Activated CD8-positive, alpha-beta memory T cell treated with anti-CD3 and anti-CD28 coated beads, Interleukin-2, amount 50 U/mL, for 1 hour (primary cell): ENCODE results near the gene RIPK1.
"Not testable (repeated sequence)": the region's sequence is repeated elsewhere in the genome, so short reads cannot be mapped to it uniquely, and the experiment has no call there.

Experiments
- DNase-seq: peaks from one replicate; pipeline ENCODE4 v3.0.0-alpha.2; 2020; ENCODE audit errors: extremely low read depth

RIPK1 gene

DNA sequence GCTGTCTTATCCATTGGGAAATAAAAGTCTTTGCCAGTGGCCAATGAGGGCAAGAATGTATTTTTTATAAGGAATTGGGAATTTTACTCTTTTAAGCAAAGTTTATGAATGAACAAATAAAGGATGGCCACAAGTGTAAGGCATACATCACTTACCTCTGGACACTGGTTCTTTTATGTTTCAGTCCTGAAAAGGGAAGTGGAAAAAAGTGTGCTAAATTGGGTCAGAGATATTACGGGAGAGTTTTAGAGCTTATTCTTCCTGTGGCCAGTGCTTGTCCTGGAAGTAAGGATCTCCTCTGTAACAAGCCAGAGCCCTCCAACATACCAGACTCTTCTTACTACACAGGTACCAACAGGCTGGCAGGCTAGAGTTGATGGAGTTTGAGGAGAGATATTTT is 22.5 kb upstream of the RIPK1 start:
- no peak for DNase-seq

DNA sequence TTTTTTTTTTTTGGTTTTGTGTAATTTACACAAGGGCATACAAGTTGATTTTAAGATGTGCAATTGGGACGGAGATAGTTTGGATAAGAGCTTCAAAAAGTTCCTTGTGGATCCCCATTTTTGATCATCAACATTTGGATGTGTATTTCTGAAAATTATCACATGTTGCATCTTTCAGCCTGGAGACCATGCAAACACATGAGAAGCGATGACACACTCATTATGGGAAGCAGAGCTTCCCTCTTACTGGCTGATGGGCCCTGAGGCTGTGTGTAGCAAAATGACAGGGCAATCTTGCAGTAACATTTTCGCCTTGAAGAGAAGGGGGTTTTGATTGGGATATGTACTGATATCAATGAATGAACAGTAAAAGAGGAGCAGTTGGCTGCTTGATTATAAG is 22.0 kb upstream of the RIPK1 start:
- DNase-seq = no peak

DNA sequence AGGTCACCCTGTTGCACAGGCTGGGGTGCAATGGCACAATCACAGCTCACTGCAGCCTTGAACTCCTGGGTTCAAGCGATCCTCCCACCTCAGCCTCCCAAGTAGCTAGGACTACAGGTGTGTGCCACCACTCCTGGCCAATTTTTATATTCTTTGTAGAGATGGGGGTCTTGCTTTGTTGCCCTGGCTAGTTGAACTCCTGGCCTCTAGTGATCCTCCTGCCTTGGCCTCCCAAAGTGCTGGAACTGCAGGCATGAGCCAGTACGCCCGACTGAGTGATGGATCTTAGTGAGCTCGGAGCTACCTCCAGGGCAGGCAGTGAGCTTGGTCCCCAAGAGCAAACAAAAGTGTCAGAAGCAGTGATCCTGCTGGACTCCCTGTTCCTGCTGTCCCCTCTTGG is 20.3 kb upstream of the RIPK1 start:
- DNase-seq = not testable (repeated sequence)

DNA sequence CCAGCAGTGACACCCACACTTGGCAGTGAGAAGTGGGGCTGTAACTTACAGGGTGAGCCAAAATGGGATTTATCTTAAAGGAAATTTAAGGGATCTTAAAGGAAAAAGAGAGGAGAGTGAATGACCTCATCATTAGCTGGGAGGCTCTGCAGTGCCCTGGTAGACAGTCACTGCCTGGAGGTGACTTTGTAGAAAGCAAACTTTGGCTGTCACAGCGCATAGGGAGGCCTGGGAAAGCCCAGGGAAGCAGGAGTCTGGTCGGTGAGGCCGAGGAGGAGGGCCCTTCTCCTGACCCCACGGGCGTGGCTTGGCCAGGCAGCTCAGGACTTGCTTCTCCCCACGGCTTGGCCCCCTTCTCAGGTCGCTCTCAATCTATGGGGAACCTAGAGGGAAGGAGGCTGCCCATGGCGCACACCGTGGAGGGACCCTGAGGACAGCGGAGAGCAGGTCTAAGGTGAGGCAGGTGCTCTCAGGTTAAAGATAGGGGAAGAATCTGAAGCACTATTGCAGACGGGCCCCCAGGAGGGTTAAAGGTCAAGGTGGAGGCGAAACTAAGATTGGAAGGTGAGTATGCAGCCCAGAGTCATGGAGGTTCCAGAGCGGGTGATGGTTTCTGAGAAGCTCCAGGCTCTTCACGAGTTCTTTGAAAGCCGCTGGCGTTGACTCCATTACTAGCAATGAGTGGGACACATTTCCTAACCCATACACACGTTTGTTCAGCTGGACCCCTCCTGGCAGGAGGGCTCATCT is 15.6 kb upstream of the RIPK1 start:
- DNase-seq = no peak

DNA sequence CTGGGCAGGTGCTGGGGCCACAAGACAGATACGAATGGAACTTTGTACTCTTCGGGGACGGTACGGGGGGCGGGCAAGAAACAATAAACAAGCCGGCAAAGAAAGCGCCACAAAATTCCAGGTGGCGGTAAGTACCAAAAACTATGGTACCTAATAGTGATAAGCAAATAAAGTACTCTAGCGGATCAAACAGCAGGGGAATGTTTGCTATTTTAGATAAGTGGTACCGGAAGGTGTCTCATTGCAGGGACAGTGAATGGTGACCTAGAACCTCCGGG is 15.1 kb upstream of the RIPK1 start:
- no peak for DNase-seq

DNA sequence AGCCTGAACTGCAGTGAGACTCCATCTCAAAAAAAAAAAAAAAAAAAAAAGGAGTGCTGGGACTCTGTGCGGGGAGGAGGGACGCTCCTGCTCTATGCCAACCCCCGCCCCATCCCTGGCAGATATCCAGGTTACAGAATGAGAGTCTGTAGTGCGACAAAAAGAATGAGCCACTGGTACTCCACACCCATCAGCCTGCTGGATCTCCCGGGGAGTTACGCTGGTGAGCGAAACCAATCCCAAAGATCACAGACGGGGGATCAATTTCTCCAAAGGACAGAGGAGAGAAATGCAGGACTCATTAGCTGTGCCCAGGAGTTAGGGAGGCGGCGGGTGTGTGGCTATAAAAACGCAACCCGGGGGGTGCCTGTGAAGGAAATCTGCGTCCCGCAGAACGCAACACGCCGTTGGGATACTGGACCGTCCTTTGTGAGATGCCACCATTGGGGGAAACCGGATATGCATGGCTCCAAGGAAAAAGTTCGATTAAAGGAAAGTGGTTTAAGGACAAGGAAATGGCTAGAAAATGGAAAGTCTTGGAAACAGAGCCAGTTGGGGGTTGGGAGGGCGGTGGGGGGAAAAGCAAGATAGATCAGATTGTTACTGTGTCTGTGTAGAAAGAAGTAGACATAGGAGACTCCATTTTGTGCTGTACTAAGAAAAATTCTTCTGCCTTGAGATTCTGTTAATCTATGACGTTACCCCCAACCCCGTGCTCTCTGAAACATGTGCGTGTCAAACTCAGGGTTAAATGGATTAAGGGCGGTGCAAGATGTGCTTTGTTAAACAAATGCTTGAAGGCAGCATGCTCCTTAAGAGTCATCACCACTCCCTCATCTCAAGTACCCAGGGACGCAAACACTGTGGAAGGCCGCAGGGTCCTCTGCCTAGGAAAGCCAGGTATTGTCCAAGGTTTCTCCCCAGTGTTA is 13.8 kb upstream of the RIPK1 start:
- DNase-seq = not testable (repeated sequence)

DNA sequence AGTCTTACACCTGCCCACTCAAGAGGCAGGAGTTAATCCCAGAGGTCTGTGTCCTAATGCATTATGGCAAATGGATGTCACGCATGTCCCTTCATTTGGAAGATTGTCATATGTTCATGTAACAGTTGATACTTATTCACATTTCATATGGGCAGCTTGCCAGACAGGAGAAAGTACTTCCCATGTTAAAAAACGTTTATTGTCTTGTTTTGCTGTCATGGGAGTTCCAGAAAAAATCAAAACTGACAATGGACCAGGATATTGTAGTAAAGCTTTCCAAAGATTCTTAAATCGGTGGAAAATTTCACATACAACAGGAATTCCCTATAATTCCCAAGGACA is 13.2 kb upstream of the RIPK1 start:
- not testable (repeated sequence) for DNase-seq

DNA sequence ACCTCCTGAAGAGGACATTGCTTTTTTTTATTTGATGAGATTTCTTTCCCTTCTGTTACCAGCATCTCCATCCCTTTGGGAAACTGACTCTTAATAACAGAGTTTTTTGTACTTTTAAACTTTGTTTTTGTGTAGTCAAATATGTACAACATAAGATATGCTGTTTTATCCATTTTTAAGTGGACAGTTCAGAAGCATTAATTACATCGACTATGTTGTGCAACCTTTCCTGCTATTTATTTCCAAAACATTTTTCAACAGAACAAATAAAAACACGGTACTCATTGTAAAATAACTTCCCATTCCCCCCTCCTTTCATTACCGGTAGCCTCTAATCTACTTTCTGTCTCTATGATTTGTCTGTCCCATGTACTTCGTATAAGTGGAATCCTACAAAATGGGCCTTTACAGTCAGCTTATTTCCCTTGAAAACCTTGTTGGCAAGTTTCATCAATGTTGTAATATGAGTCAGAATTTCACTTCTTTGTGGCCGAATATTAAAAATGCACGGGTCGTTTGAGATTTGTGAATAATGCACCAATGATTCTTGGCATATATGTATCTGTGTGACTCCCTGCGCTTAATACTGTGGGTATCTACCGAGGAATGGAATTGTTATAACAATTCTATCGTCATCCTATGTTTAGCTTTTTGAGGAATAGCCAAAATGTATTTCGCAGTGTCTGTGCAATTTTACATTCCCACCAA is 11.1 kb upstream of the RIPK1 start:
- no peak for DNase-seq

DNA sequence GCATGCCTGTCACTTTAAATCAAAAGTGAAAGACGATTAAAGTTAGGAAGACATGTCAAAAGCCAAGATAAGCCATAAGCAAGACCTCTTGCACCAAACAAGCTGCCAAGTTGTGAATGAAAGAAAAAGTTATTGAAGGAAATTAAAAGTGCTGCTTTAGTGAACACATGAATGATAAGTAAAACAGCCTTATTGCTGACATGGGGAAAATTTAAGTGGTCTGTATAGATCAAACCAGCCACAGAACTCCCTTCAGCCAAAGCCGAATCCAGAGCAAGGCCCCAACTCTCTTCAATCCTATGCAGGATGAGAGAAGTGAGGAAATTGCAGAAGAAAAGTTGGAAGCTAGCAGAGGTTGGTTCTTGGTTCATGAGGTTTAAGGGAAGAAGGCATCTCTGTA is 9.3 kb upstream of the RIPK1 start:
- no peak for DNase-seq

DNA sequence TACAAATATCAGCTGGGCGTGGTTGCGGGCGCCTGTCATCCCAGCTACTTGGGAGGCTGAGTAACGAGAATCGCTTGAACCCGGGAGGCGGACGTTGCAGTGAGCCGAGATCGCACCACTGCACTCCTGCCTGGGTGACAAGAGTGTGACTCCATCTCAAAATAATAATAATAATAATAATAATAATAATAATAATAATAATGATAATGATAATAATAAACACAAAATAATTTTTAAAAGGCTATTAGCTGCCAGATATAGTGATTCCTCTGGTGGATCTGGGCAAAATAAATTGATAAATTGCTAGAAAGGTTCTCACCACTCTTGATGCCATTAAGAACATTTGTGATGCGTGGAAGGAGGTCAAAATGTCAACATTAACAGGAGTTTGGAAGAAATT is 8.2 kb upstream of the RIPK1 start:
- not testable (repeated sequence) for DNase-seq

DNA sequence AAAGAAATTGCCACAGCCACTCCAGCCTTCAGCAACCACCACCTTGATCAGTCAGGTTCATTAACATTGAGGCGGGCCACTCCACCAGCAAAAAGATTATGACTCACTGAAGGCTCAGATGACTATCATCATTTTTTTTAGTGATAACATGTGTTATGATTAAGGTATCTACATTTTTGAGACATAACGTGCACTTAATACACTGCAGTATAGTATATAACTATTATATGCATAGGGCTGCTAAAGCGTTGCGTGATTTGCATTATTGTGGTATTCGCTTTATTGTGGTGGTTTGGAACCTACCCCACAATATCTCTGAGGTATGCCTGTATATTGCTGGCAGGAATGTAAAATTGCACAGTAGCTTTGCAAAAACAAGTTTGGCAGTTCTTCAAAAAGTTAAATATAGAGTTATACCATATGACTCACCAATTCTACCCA is 6.8 kb upstream of the RIPK1 start:
- no peak for DNase-seq

DNA sequence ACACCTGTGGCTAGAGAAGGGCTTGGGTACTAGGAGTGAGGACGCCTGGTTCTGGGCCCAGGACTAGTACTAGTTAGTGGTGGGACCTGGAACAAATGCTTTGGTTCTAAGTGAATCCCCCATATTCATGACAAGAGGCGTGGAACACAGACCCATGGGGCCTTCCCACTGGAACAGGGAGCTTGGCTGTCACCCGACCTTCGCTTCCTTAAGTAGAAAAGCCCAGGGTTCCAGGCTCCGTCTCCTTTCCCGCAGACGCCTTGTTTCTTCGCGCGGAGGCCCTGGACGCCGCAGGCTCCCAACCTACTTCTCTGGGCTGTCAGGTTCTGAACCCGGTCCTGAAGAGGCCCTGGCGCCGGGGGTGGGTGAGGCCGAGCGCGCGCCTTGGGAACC is 5.0 kb upstream of the RIPK1 start:
- DNase-seq = not testable (repeated sequence)

DNA sequence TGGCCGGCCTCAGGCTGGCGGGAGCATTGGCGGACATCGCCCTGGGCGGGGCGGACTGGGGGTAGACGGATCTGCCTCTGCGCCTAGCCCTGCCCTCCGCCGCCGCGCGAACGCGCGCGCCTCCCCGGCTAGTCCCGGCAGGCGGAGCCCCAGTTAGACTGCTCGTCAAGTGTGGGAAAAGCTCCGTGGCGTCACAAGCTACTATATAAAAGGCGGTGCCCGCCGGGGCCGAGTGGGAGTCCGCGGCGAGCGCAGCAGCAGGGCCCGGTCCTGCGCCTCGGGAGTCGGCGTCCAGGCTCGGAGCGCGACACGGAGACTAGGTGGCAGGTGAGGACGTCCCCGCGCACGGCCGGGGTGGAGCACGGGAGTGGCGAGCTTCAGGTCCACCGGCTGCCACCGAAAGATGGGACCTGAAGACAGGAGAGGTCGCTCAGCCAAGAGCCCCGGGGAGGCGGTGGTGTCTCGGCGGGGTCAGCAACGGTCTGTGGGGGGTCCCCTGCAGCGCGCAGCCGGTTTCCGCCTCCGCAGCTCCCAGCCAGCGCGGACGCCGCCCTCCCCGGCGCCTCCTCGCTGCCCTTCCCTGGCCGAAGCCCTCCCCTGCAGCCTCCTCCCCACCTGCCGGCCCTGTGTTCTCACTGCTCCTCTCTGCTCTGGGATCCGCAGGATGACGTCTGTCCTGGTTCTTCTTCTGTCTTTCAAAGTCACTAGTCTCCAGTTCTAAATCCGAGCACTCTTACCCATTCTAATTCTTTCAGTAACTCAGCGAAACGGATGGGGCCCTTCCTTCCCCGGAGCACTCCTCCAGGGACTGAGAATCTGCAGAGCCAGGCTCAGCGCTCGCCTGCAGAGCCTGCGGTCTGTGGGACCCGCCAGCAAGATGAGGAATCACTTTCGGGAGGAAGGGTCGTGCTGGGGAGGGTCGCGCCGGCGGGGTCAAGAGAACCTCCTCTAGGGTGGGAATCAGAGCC is 4.3 kb upstream of the RIPK1 start:
- peak; percentile 76 for DNase-seq

DNA sequence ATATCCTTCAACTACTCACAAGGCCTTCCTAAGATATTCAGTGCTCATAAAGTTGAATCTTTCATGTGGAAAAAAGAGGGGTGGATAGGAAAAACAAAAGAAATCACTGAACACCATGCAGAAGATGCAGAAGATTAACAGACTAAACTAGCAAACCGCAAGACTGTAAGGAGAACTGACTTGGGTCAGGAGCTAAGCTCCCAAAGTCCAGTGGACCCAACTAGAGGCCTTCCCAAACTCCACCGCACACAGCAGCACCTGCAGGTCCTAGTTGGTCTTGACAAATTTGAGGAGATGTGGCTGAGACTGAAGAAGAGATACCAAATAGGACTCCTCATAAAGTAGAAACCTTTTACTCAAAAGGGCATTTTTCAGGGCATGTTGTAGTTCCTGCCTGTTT is 3.3 kb downstream of the RIPK1 start:
- no peak for DNase-seq

DNA sequence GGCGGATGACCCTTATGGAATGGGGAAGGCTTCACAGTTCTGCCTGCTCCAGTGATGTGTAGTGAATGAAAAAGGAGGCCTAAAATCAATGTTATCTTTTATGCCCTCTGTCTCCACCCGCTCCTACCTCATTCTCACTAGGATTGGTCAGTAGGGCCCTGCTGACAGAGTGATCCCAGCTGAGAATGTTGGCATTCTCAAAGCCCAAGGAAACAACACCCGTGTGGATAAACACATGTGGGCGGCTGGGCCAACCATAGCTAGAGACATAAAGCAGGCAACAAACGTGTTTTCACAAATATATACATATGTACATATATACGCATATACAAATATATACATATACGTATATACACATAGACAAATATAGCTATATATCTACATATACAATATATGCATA is 4.5 kb downstream of the RIPK1 start:
- DNase-seq = no peak

DNA sequence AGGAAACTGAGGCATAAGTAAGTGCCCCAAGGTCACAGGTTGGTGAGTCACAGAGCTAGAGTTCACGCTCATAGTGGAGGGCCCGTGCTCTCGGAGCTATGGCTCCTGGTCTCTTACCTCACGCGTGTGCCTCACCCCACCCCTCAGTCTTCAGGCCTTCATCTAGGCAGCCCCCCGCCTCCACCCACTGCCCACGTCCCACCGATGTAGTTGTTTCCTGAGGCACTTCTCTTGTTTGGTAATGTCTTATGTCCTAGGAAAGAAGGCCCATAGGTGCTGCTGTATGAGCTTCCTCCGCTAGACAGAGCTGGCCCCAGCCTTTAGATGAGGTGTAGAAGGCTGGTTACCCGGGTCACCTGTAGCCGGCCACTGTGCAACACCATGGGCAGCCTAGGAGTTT is 5.1 kb downstream of the RIPK1 start:
- no peak for DNase-seq

DNA sequence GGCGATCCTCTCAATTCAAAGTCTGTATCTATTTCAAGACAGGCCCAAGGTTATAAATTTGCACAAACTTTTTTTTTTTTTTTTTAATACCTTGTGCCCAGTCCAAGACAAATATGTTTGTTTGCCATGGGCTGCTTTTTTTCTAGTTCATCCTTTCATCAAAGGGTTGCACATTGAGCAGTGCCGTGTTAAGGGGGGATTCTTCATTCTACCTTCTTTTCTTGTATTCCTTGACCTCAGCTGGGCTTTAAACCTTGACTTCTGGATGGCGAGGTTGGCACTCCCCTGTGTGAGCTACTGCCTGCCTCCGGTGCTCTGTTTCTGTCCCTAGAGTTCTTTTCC is 7.4 kb downstream of the RIPK1 start:
- DNase-seq = no peak

DNA sequence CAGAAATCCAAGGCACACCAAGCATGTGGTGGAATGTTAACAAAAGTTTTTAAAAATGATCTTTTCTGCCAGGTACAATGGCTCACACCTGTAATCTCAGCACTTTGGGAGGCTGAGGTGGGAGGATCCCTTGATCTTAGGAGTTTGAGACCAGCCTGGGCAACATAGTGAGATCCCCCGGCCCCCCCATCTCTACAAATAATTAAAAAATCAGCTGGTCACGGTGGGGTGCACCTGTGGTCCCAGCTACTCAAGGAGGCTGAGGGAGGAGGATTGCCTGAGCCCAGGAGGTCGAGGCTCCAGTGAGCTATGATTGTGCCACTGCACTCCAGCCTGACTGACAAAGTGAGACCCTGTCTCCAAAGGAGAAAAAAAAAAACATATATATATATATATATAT is 8.0 kb downstream of the RIPK1 start:
- no peak for DNase-seq

DNA sequence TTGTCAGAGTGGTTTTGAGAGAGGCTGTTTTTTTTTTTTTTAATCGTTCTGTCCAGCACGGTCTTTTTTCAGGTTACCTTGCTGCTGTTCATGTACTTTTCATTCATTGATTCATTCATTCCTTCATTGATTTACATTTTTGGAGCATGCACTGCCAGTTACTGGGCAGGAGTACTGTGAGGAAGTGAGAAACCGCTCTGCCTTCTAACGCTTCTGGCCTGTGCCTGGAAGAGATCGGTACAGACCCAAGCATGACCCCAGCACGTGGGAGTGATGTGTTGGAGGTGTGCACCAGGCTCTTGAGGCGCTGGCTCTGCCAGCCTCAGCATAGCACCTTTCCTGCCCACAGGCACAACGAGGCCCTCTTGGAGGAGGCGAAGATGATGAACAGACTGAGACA is 9.1 kb downstream of the RIPK1 start:
- no peak for DNase-seq

DNA sequence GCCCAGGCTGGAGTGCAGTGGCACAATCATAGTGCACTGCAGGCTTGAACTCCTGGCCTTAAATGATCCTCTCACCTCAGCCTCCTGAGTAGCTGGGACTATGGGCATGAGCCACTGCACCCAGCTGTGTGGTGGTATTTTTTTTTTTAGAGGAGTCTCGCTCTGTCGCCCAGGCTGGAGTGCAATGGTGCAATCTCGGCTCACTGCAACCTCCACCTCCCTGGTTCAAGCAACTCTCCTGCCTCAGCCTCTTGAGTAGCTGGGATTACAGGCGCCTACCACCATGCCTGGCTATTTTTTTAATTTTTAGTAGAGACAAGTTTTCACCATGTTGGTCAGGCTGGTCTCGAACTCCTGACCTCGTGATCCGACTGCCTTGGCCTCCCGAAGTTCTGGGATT is 10.7 kb downstream of the RIPK1 start:
- not testable (repeated sequence) for DNase-seq

DNA sequence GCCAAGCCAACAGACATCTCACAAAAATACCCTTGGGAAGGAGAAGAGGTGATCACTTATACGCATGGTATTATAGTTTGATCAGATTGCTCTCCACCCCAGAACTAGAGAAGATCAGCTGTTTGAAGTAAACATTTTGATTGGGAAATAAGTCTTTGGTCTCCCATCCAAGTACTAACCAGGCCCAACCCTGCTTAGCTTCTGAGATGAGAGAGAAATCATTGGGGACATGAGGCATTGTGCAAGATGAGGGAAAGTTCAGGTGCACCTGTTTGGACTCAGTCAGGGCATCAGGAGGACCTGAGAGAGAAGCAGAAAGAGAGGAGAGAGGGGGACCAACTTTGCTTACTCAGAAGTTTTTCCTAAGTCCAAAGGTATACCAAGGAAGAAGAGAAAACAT is 11.4 kb downstream of the RIPK1 start:
- no peak for DNase-seq

DNA sequence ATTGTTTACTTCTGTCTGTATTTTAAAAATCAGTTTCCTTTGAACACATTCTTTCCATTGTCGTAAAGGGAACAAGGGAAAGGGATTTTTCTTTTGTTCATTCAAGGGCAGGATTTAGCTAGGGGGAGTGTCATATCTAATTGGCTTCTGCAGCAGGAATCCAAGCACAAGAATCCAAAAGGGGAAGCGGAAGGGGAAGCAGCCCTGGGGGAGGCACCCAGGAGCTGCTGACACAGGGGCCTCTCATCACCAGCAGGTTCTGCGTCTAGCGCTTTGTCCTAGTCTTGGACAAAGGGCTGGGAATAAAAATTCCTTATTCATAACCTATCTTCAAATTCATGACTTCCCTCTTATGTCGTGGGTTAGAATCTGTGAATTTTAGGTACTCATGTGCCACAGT is 13.7 kb downstream of the RIPK1 start:
- DNase-seq = no peak
